HG03354 (cell line): ENCODE data around the gene SORCS2.
"Not testable (repeated sequence)": the region's sequence is repeated elsewhere in the genome, so short reads cannot be mapped to it uniquely, and the experiment has no call there.

ENCODE experiments used
- ATAC-seq: cut with Tn5 transposase; IDR thresholded peaks from one replicate; pipeline ENCODE4 v1.9.1; 2021; ENCODE audit warnings: mild to moderate bottlenecking; ENCODE audit not compliant: unreplicated experiment, poor library complexity, severe bottlenecking

SORCS2 gene

GRCh38 chr4:7213807-7214206 lies 21.5 kb downstream of the SORCS2 start:
- no peak for ATAC-seq

GRCh38 chr4:7214359-7214758 lies 22.0 kb downstream of the SORCS2 start:
- ATAC-seq = no peak

- not testable (repeated sequence) for ATAC-seq
Measured at GRCh38 chr4:7215187-7215586, 22.8 kb downstream of the SORCS2 start.

GRCh38 chr4:7217039-7217438 lies 24.7 kb downstream of the SORCS2 start:
- ATAC-seq = no peak

GRCh38 chr4:7217474-7218321 lies 25.4 kb downstream of the SORCS2 start:
- no peak for ATAC-seq

- no peak for ATAC-seq
Measured at GRCh38 chr4:7218686-7219085, 26.3 kb downstream of the SORCS2 start.

- ATAC-seq = no peak
Measured at GRCh38 chr4:7222521-7222920, 30.2 kb downstream of the SORCS2 start.

GRCh38 chr4:7223541-7223940 lies 31.2 kb downstream of the SORCS2 start:
- ATAC-seq = no peak

- ATAC-seq = no peak
Measured at GRCh38 chr4:7224001-7224400, 31.7 kb downstream of the SORCS2 start.

- no peak for ATAC-seq
Measured at GRCh38 chr4:7224878-7225533, 32.7 kb downstream of the SORCS2 start.

GRCh38 chr4:7226439-7226838 lies 34.1 kb downstream of the SORCS2 start:
- no peak for ATAC-seq

- no peak for ATAC-seq
Measured at GRCh38 chr4:7227008-7227407, 34.7 kb downstream of the SORCS2 start.

GRCh38 chr4:7228734-7229133 lies 36.4 kb downstream of the SORCS2 start:
- no peak for ATAC-seq

- no peak for ATAC-seq
Measured at GRCh38 chr4:7232061-7232650, 39.8 kb downstream of the SORCS2 start.

- ATAC-seq = no peak
Measured at GRCh38 chr4:7233006-7233580, 40.8 kb downstream of the SORCS2 start.

- ATAC-seq = no peak
Measured at GRCh38 chr4:7233601-7234000, 41.3 kb downstream of the SORCS2 start.

GRCh38 chr4:7234355-7235029 lies 42.2 kb downstream of the SORCS2 start:
- no peak for ATAC-seq

GRCh38 chr4:7235030-7235380 lies 42.7 kb downstream of the SORCS2 start:
- no peak for ATAC-seq

- ATAC-seq = no peak
Measured at GRCh38 chr4:7236847-7237246, 44.5 kb downstream of the SORCS2 start.

GRCh38 chr4:7237873-7238272 lies 45.5 kb downstream of the SORCS2 start:
- no peak for ATAC-seq
